Activated T-cell treated with anti-CD3 and anti-CD28 coated beads, Interleukin-2, amount 50 U/mL, for 1 hour (primary cell): ENCODE data around the gene ZNF813.

Experiments
- DNase-seq: peaks from one replicate; pipeline ENCODE4 v3.0.0-alpha.2; 2020

Gene ZNF813

GRCh38 chr19:53521373-53522202 lies 54.1 kb downstream of the ZNF813 start:
- DNase-seq = no peak

- no peak for DNase-seq
Observed at GRCh38 chr19:53525922-53526321, 58.4 kb downstream of the ZNF813 start.

DNA sequence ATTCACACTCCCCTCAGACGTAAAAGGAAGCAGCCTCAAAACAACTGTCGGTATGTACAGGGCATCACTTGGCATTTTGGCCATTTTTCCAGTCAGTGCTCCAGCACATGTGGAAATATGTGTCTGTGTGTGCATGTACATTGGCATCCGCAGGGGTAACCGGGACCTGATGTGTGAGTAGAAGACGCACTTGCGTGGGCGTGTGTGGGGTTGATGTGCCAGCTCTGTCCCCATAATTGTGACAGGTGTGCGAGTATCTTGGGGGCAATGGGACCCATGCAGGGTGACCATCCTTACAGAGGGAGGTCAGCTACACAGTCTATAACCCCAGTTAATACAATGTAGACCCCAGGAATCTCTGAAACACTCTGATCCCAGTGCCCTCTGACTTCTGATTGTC lies 63.1 kb downstream of the ZNF813 start:
- no peak for DNase-seq

GRCh38 chr19:53531457-53531856 lies 63.9 kb downstream of the ZNF813 start:
- no peak for DNase-seq

GRCh38 chr19:53532362-53532761 lies 64.8 kb downstream of the ZNF813 start:
- no peak for DNase-seq

DNA sequence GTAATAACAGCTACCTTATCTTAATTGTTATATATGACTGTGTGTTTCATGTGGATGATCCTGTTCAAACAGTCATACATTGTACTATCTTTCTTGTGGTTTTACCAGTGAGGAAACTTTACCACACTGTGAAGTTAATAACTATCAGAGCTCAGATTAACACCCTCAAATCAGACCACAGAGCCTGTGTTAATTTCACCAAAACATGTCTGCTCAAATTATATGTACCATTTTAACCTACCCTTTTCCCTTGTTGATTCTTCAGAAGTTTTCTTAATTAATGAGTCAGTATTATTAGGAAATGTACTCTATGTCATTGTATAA lies 68.7 kb downstream of the ZNF813 start:
- no peak for DNase-seq

GRCh38 chr19:53537121-53537520 lies 69.6 kb downstream of the ZNF813 start:
- DNase-seq = no peak

- peak; percentile 91 for DNase-seq
Observed at GRCh38 chr19:53537521-53538377, 70.2 kb downstream of the ZNF813 start, which contains the start of gene ZNF331. Gene ZNF331 (plus strand): TSS chr19:53538145. CDS start chr19:53569377, 31,232 bp downstream.

GRCh38 chr19:53538378-53539109 lies 71.0 kb downstream of the ZNF813 start:
- DNase-seq = no peak

DNA sequence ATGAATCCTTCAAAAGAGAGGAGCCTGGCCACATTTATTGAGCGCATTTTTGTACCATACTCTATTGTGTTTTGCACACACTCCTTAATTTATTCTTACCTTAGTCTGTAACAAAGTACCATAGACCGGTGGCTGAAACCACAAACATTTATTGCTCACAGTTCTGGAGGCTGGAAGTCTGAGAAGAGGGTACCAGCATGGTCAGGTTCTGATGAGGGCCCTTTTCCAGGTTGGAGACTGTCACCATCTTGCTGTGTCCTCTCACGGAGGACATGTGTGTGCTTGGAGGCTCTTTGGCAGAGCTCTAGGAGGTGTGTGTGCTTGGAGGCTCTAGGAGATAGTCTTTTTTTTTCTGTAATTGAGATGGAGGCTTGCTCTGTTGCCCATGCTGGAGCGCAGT lies 72.6 kb downstream of the ZNF813 start:
- no peak for DNase-seq

DNA sequence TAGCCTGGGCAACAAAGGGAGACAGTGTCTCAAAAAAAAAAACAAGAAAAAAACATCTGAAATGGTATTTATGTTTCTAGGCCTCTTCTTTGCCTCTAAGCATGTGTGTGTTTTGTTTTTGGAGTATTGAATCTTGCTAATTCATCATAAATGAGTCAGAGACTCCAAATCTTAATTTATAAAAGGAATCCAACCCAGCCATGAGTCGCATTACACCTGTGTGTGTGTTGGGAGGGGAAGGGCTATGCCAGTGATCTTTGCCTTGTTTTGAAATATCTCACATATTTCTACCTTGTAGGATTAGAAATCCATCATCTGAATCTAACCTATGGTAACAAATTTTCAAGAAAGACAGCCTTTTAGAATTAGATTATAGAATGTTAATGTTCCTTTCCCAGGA lies 74.4 kb downstream of the ZNF813 start:
- no peak for DNase-seq

- no peak for DNase-seq
Observed at GRCh38 chr19:53545271-53546065, 77.9 kb downstream of the ZNF813 start.
